Measurements from ENCODE around the gene SLC2A6. TPM values are rescaled to one million over a fixed set of nuclear protein-coding genes. Genes with fewer than 3 reads are reported as not detected.
"Not testable (repeated sequence)": the region's sequence is repeated elsewhere in the genome, so short reads cannot be mapped to it uniquely, and the experiment has no call there.

SLC2A6 gene
- total RNA-seq, 4 donors from 2014 or later, result 0.95 to 10.7 (median 2.2) TPM

DNA sequence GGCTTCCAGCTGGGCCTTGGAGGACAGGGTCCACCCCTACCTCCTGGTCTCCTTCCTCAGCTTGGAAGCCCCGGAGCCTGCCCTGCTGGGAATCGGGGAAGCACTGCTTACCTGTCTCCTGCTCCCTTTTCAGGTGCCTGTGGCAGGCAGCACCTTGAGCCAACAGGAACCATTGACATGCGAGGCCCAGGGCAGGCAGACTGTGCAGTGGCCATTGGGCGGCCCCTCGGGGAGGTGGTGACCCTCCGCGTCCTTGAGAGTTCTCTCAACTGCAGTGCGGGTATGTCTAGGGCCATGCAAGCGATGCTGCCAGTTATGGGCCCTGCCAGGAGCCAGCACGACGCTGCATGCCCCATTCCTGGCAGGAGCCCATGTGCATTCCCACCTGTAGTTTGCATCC, 23.0 kb downstream of the SLC2A6 start:
- no peak for DNase-seq
- no peaks in the 10 kb centered on the region for H3K36me3 ChIP-seq
- no peak for TF ChIP-seq POLR2A (IDR thresholded peaks at IDR 0.05)
- H3K4me1 ChIP-seq, result peaks cover 0 to 11% (median 3%) of the 10 kb centered on the region in 4 donors
- H3K4me3 ChIP-seq, result no peak overlapping the region
- no peak overlapping the region for H3K27ac ChIP-seq
- H3K27me3 ChIP-seq, result no peaks in the 10 kb centered on the region
- H3K9me3 ChIP-seq, result no peaks in the 10 kb centered on the region

DNA sequence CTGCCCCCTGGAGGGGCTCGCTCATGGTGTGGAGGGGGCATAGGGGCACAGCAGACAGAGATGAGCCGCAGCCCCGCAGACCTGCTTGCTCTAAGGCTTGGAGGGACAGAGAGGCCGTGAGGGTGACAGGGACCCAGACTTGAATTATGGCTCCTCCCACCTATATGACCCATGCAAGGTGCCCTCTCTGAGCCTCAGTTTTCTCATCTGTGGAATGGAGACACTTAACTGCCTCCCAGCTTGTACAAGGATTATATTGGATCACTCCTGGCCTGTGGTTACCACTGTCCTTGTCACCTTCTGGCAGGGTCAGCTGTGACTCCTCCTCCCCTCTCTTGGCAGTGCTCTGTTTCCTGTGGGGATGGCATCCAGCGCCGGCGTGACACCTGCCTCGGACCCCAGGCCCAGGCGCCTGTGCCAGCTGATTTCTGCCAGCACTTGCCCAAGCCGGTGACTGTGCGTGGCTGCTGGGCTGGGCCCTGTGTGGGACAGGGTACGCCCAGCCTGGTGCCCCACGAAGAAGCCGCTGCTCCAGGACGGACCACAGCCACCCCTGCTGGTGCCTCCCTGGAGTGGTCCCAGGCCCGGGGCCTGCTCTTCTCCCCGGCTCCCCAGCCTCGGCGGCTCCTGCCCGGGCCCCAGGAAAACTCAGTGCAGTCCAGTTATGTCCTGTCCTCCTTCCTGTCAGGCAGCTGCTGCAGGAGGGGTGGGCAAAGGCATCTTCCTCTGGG, 23.8 kb downstream of the SLC2A6 start:
- H3K27ac ChIP-seq, result no peak overlapping the region
- DNase-seq, result no peak
- no peaks in the 10 kb centered on the region for H3K27me3 ChIP-seq
- TF ChIP-seq, protein P1, sequence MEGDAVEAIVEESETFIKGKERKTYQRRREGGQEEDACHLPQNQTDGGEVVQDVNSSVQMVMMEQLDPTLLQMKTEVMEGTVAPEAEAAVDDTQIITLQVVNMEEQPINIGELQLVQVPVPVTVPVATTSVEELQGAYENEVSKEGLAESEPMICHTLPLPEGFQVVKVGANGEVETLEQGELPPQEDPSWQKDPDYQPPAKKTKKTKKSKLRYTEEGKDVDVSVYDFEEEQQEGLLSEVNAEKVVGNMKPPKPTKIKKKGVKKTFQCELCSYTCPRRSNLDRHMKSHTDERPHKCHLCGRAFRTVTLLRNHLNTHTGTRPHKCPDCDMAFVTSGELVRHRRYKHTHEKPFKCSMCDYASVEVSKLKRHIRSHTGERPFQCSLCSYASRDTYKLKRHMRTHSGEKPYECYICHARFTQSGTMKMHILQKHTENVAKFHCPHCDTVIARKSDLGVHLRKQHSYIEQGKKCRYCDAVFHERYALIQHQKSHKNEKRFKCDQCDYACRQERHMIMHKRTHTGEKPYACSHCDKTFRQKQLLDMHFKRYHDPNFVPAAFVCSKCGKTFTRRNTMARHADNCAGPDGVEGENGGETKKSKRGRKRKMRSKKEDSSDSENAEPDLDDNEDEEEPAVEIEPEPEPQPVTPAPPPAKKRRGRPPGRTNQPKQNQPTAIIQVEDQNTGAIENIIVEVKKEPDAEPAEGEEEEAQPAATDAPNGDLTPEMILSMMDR (IDR thresholded peaks at IDR 0.05), result no peak
- TF ChIP-seq POLR2A (IDR thresholded peaks at IDR 0.05), result no peak
- no peaks in the 10 kb centered on the region for H3K36me3 ChIP-seq
- H3K4me3 ChIP-seq, result no peak overlapping the region
- H3K4me1 ChIP-seq, result peaks cover 0 to 9% (median 3%) of the 10 kb centered on the region in 4 donors
- no peaks in the 10 kb centered on the region for H3K9me3 ChIP-seq

DNA sequence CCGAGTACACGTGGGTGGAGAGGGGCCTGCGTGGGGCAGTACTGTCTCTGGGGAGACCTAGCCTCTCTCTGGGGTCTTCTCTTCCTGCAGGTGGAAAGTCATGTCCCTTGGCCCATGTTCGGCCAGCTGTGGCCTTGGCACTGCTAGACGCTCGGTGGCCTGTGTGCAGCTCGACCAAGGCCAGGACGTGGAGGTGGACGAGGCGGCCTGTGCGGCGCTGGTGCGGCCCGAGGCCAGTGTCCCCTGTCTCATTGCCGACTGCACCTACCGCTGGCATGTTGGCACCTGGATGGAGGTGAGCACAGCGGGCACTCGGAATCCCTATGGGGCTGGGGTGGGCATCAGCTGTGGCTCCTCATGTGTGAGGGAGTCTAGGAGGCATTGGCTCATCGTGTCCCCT, 24.6 kb downstream of the SLC2A6 start:
- no peak overlapping the region for H3K4me3 ChIP-seq
- H3K27me3 ChIP-seq, result no peaks in the 10 kb centered on the region
- peaks cover 0 to 11% (median 2%) of the 10 kb centered on the region in 4 donors for H3K4me1 ChIP-seq
- H3K9me3 ChIP-seq, result no peaks in the 10 kb centered on the region
- TF ChIP-seq, protein P1 (IDR thresholded peaks at IDR 0.05), result no peak
- no peak for TF ChIP-seq POLR2A (IDR thresholded peaks at IDR 0.05)
- DNase-seq, result no peak
- no peak overlapping the region for H3K27ac ChIP-seq
- no peaks in the 10 kb centered on the region for H3K36me3 ChIP-seq

DNA sequence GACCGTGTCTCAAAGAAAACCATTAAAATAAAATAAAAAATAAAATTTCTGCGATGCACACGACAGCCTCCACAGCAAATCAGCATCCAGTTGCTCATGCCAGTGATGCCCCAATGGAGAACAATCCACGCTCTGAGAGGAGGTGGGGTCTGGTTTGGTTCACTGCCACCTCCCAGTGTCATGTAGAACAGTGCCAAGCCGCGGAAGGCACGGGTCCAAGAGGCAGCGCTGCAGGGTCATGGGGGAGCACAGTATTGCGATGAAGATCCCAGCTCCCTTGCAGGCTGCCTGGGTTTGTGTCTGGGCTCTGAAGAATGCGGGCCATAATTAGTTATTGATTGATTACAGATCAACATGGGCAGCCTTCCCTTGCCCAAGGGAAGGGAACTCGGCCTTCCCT, 25.2 kb downstream of the SLC2A6 start:
- Histone ChIP-seq H3K4me1 (peaks cover 0 to 5% (median 0%) of the 10 kb centered on the region in 4 donors), H3K9me3 (no peaks in the 10 kb centered on the region), H3K27ac (no peak overlapping the region), H3K4me3 (no peak overlapping the region), H3K36me3 (no peaks in the 10 kb centered on the region), H3K27me3 (no peaks in the 10 kb centered on the region)
- TF ChIP-seq, protein P1 (IDR thresholded peaks at IDR 0.05), result no peak
- no peak for TF ChIP-seq POLR2A (IDR thresholded peaks at IDR 0.05)
- no peak for DNase-seq

DNA sequence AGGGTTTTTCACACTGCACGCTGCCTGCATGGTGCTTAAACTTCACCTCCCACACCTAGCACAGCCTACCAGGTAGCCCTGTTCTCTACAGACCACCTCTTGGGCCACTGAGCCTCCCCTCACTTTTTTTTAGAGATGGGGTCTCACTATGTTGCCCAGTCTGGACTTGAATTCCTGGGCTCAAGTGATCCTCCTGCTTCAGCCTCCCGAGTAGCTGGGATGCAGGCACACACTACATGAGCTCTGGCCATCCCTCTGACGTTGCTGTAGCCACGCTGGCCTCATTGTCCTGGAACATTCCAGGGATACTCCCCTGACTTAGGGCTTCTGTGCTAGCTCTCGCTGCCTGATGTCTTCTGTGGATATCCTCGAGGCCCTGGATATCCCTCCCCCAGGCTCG, 26.3 kb downstream of the SLC2A6 start:
- H3K27ac ChIP-seq, result no peak overlapping the region
- TF ChIP-seq, protein P1 (IDR thresholded peaks at IDR 0.05), result no peak
- TF ChIP-seq POLR2A (IDR thresholded peaks at IDR 0.05), result no peak
- H3K27me3 ChIP-seq, result no peaks in the 10 kb centered on the region
- no peaks in the 10 kb centered on the region for H3K9me3 ChIP-seq
- no peak for DNase-seq
- no peak overlapping the region for H3K4me3 ChIP-seq
- H3K36me3 ChIP-seq, result no peaks in the 10 kb centered on the region
- peaks cover 0 to 5% (median 0%) of the 10 kb centered on the region in 4 donors for H3K4me1 ChIP-seq

DNA sequence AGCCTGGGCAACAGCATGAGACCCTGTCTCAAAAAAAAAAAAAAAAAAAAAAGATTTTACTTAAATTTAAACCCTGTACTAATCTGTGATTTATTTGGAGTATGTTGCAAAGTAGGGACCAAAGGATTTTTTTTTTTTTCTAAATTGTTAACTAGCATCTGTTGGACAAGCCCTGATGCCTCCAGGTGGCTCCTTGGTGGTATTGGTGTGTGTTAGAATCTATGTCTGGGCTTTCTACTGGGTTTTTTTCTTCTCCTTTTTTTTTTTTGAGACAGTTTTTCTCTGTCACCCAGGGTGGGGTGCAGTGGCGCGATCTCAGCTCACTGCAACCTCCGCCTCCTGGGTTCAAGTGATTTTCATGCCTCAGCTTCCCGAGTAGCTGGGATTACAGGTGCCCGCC, 27.0 kb downstream of the SLC2A6 start:
- not testable (repeated sequence) for H3K4me3 ChIP-seq, H3K27ac ChIP-seq, H3K27me3 ChIP-seq, H3K4me1 ChIP-seq, H3K9me3 ChIP-seq, DNase-seq, H3K36me3 ChIP-seq
